ENCODE results near the gene ACP2. TPM values are rescaled to one million over a fixed set of nuclear protein-coding genes. Genes with fewer than 3 reads are reported as not detected.

Gene ACP2
- total and polyA plus RNA-seq, 4 donors, result 40.6 to 74.7 (median 60.8) TPM

- peak; percentile 94 for ATAC-seq (ENCODE audit: insufficient read depth, low FRiP score)
- Histone ChIP-seq H3K9ac (ENCODE audit: insufficient read depth in 1 of 2, low read length in 2 of 2) (peak overlapping the region in 1 of 2 donors; percentile 56), H3K27ac (ENCODE audit: low read depth in 1 of 2, low read length in 1 of 2) (peak overlapping the region; percentile 90 to 96), H3K9me3 (ENCODE audit: control insufficient read depth in 4 of 4, insufficient read depth in 3 of 4, low read length in 3 of 4) (no peaks in the 10 kb centered on the region), H3K4me1 (ENCODE audit: control insufficient read depth in 5 of 5, insufficient read depth in 5 of 5, low read length in 5 of 5) (peaks cover 7 to 32% (median 13%) of the 10 kb centered on the region in 5 donors), H3K4me3 (peak overlapping the region; percentile 66), H3K36me3 (ENCODE audit: control insufficient read depth in 4 of 4, insufficient read depth in 4 of 4, low read length in 4 of 4) (peaks cover 0 to 3% (median 0%) of the 10 kb centered on the region in 4 donors), H3K27me3 (ENCODE audit: control insufficient read depth in 3 of 3, insufficient read depth in 3 of 3, low read length in 2 of 3) (no peaks in the 10 kb centered on the region)
- DNase-seq, result peak; percentile 91 to 94 (median 93)
- TF ChIP-seq, protein P1, sequence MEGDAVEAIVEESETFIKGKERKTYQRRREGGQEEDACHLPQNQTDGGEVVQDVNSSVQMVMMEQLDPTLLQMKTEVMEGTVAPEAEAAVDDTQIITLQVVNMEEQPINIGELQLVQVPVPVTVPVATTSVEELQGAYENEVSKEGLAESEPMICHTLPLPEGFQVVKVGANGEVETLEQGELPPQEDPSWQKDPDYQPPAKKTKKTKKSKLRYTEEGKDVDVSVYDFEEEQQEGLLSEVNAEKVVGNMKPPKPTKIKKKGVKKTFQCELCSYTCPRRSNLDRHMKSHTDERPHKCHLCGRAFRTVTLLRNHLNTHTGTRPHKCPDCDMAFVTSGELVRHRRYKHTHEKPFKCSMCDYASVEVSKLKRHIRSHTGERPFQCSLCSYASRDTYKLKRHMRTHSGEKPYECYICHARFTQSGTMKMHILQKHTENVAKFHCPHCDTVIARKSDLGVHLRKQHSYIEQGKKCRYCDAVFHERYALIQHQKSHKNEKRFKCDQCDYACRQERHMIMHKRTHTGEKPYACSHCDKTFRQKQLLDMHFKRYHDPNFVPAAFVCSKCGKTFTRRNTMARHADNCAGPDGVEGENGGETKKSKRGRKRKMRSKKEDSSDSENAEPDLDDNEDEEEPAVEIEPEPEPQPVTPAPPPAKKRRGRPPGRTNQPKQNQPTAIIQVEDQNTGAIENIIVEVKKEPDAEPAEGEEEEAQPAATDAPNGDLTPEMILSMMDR (IDR thresholded peaks at IDR 0.05; ENCODE audit: control extremely low read depth, extremely low read depth), result no peak
- 1% methylated on average over 37 to 52 of the region's 52 CpGs for WGBS, 2 donors
These were observed 20.6 kb upstream of the ACP2 start for GRCh38 chr11:47269002-47269828.

DNA sequence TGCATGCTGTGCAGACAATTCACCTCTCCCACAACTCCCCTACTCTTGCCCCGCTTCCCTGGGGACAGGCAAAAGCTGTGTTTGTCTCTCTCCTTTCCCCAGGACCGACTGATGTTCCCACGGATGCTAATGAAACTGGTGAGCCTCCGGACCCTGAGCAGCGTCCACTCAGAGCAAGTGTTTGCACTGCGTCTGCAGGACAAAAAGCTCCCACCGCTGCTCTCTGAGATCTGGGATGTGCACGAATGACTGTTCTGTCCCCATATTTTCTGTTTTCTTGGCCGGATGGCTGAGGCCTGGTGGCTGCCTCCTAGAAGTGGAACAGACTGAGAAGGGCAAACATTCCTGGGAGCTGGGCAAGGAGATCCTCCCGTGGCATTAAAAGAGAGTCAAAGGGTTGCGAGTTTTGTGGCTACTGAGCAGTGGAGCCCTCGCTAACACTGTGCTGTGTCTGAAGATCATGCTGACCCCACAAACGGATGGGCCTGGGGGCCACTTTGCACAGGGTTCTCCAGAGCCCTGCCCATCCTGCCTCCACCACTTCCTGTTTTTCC is 19.9 kb upstream of the ACP2 start:
- 26 to 44% methylated on average over 13 of the region's 13 CpGs for WGBS, 2 donors
- peaks cover 9 to 32% (median 13%) of the 10 kb centered on the region in 5 donors for H3K4me1 ChIP-seq (ENCODE audit: control insufficient read depth in 5 of 5, insufficient read depth in 5 of 5, low read length in 5 of 5)

GRCh38 chr11:47267876-47268275 is 19.3 kb upstream of the ACP2 start:
- no peaks in the 10 kb centered on the region for H3K27me3 ChIP-seq (ENCODE audit: control insufficient read depth in 3 of 3, insufficient read depth in 3 of 3, low read length in 2 of 3)
- TF ChIP-seq, protein P1 (IDR thresholded peaks at IDR 0.05; ENCODE audit: control extremely low read depth, extremely low read depth), result no peak
- H3K4me1 ChIP-seq (ENCODE audit: control insufficient read depth in 5 of 5, insufficient read depth in 5 of 5, low read length in 5 of 5), result peaks cover 9 to 32% (median 13%) of the 10 kb centered on the region in 5 donors
- no peaks in the 10 kb centered on the region for H3K9me3 ChIP-seq (ENCODE audit: control insufficient read depth in 4 of 4, insufficient read depth in 3 of 4, low read length in 3 of 4)
- DNase-seq (no peak), ATAC-seq (ENCODE audit: insufficient read depth, low FRiP score) (no peak)
- H3K9ac ChIP-seq (ENCODE audit: insufficient read depth in 1 of 2, low read length in 2 of 2), result peak overlapping the region in 1 of 2 donors; percentile 56
- H3K27ac ChIP-seq (ENCODE audit: low read depth in 1 of 2, low read length in 1 of 2), result peak overlapping the region in 1 of 2 donors; percentile 96
- H3K36me3 ChIP-seq (ENCODE audit: control insufficient read depth in 4 of 4, insufficient read depth in 4 of 4, low read length in 4 of 4), result peaks cover 0 to 4% (median 0%) of the 10 kb centered on the region in 4 donors
- WGBS, 2 donors, result 55 to 72% methylated on average over 6 of the region's 6 CpGs
- no peak overlapping the region for H3K4me3 ChIP-seq

More for the DNA sequence above, 19.9 kb upstream of the ACP2 start:
- H3K27me3 ChIP-seq (ENCODE audit: control insufficient read depth in 3 of 3, insufficient read depth in 3 of 3, low read length in 2 of 3), result no peaks in the 10 kb centered on the region
- H3K27ac ChIP-seq (ENCODE audit: low read depth in 1 of 2, low read length in 1 of 2), result peak overlapping the region; percentile 90 to 96
- H3K4me3 ChIP-seq, result no peak overlapping the region
- peaks cover 0 to 3% (median 0%) of the 10 kb centered on the region in 4 donors for H3K36me3 ChIP-seq (ENCODE audit: control insufficient read depth in 4 of 4, insufficient read depth in 4 of 4, low read length in 4 of 4)
- no peaks in the 10 kb centered on the region for H3K9me3 ChIP-seq (ENCODE audit: control insufficient read depth in 4 of 4, insufficient read depth in 3 of 4, low read length in 3 of 4)
- TF ChIP-seq, protein P1 (IDR thresholded peaks at IDR 0.05; ENCODE audit: control extremely low read depth, extremely low read depth), result no peak
- H3K9ac ChIP-seq (ENCODE audit: insufficient read depth in 1 of 2, low read length in 2 of 2), result peak overlapping the region in 1 of 2 donors; percentile 56
- DNase-seq (no peak), ATAC-seq (ENCODE audit: insufficient read depth, low FRiP score) (no peak)

Measured in lung (tissue), 12 donors.